K562 (cell line): ENCODE measurements around the gene AURKB. TPM values are rescaled to one million over a fixed set of nuclear protein-coding genes. Genes with fewer than 3 reads are reported as not detected.

ENCODE experiments used
- CREB1 ChIP-seq, 2 experiments: sonication (generic) in 1 of 2; formaldehyde crosslinking in 1 of 2; IDR thresholded peaks; 2 replicates each; pipeline versions ENCODE4 v1.6.1 to v1.8.0; 2012 to 2022; ENCODE audit warnings: inconsistent platforms in 1 of 2, mild to moderate bottlenecking in 1 of 2, missing genetic modification reagents in 1 of 2, moderate library complexity in 1 of 2
- FOXA1 ChIP-seq: fragments of 450-650 bp; IDR thresholded peaks from 2 replicates; pipeline ENCODE4 v1.6.1; 2016; ENCODE audit warnings: mild to moderate bottlenecking, borderline replicate concordance
- FOXJ3 ChIP-seq: sonication (generic); formaldehyde crosslinking; IDR thresholded peaks from 2 replicates; pipeline ENCODE4 v1.4.0; 2020; ENCODE audit warnings: mild to moderate bottlenecking, missing genetic modification reagents
- HDAC2 ChIP-seq: fragments of 450-650 bp; IDR thresholded peaks from 2 replicates; pipeline ENCODE4 v1.6.1; 2016; ENCODE audit warnings: mild to moderate bottlenecking
- HNRNPLL ChIP-seq: fragments of 200-400 bp; formaldehyde crosslinking; IDR thresholded peaks from 2 replicates; pipeline ENCODE4 v1.6.1; 2017; ENCODE audit warnings: low read length, low read depth, mild to moderate bottlenecking; ENCODE audit not compliant: poor library complexity, severe bottlenecking
- MCM2 ChIP-seq: fragments of 450-650 bp; IDR thresholded peaks from 2 replicates; pipeline ENCODE4 v1.6.1; 2017; ENCODE audit warnings: low read depth, mild to moderate bottlenecking
- MCM7 ChIP-seq, 2 experiments: fragments of 450-650 bp; IDR thresholded peaks; 2 replicates each; pipeline ENCODE4 v1.6.1; 2016 to 2018
- MYBL2 ChIP-seq, 2 experiments: fragments of 450-650 bp in 1 of 2; sonication (generic) in 1 of 2; formaldehyde crosslinking in 1 of 2; IDR thresholded peaks; 2 replicates each; pipeline versions ENCODE4 v1.6.1 to v1.8.1; 2017 to 2022; ENCODE audit warnings: borderline replicate concordance in 1 of 2, inconsistent platforms in 1 of 2, low read depth in 1 of 2, mild to moderate bottlenecking in 1 of 2, missing genetic modification reagents in 1 of 2, moderate library complexity in 1 of 2
- NFRKB ChIP-seq: fragments of 450-650 bp; IDR thresholded peaks from 2 replicates; pipeline ENCODE4 v1.6.1; 2016; ENCODE audit warnings: low read depth
- OTX1 ChIP-seq: fragments of 450-650 bp; formaldehyde crosslinking; IDR thresholded peaks from 2 replicates; pipeline ENCODE4 v1.4.0; 2022; ENCODE audit warnings: mild to moderate bottlenecking
- POLR2G ChIP-seq: fragments of 200-400 bp; formaldehyde crosslinking; IDR thresholded peaks from 2 replicates; pipeline ENCODE4 v1.6.1; 2017; ENCODE audit warnings: low read depth, mild to moderate bottlenecking, antibody characterized with exemption, low read length, moderate library complexity
- SMARCA5 ChIP-seq: fragments of 450-650 bp; IDR thresholded peaks from 2 replicates; pipeline ENCODE4 v1.6.1; 2016
- SP2 ChIP-seq: IDR thresholded peaks from 2 replicates; pipeline ENCODE4 v1.6.1; 2011; ENCODE audit warnings: mild to moderate bottlenecking, low read depth, low read length, moderate library complexity; ENCODE audit not compliant: poor library complexity, severe bottlenecking; ENCODE audit errors: extremely low read depth
- SUPT5H ChIP-seq: fragments of 450-650 bp; IDR thresholded peaks from 2 replicates; pipeline ENCODE4 v1.6.1; 2016
- TAL1 ChIP-seq: fragments of 450-650 bp; IDR thresholded peaks from 2 replicates; pipeline ENCODE4 v1.6.1; 2016; ENCODE audit warnings: mild to moderate bottlenecking
- ZFX ChIP-seq: sonication (generic); formaldehyde crosslinking; IDR thresholded peaks from 2 replicates; pipeline ENCODE4 v1.8.0; 2022; ENCODE audit warnings: mild to moderate bottlenecking, missing genetic modification reagents, moderate library complexity
- ZNF431 ChIP-seq: sonication (generic); formaldehyde crosslinking; IDR thresholded peaks from 2 replicates; pipeline ENCODE4 v1.8.0; 2022; ENCODE audit warnings: mild to moderate bottlenecking, missing genetic modification reagents
- ZNF589 ChIP-seq: fragments of 200-800 bp; sonication (Bioruptor generic); IDR thresholded peaks from 2 replicates; pipeline ENCODE4 v1.6.1; 2016; ENCODE audit warnings: low read depth, missing genetic modification characterization, missing compliant biosample characterization
- polyA plus RNA-seq, 8 experiments: library from polyadenylated mRNA; depleted of rRNA in 4 of 8; stranded (reverse) in 5 of 8; unstranded in 3 of 8; fragments of >200 nt; fragmentation: Nextera tagmentation in 2 of 8; fragmentation: Illumina TruSeq in 1 of 8; extraction: Ambion mirVana in 2 of 8; extraction: Trizol in 1 of 8; gene quantifications; 2 replicates each; pipeline versions ENCODE4 v1.2.1 to v1.2.3, GENCODE V29; 2011 to 2014; ENCODE audit warnings: inconsistent platforms in 1 of 8, missing spikeins in 1 of 8
- total RNA-seq, 7 experiments: library from RNA; depleted of rRNA in 6 of 7; stranded (reverse); fragments of >200 nt in 6 of 7; fragmentation: Illumina TruSeq in 2 of 7; extraction: Trizol in 2 of 7; gene quantifications; 2 replicates each; pipeline versions ENCODE4 v1.2.1 to v1.2.3, GENCODE V29; 2011 to 2021; ENCODE audit warnings: low replicate concordance in 1 of 7
- TF ChIP-seq, protein P1 (sequence below): fragments of 450-650 bp; IDR thresholded peaks from 2 replicates; pipeline ENCODE4 v1.7.1; 2018; ENCODE audit warnings: mild to moderate bottlenecking, low read depth; ENCODE audit not compliant: partially characterized antibody
- TF ChIP-seq, protein P2 (sequence below): sonication (generic); formaldehyde crosslinking; IDR thresholded peaks from 2 replicates; pipeline ENCODE4 v1.8.0; 2023; ENCODE audit warnings: mild to moderate bottlenecking, missing genetic modification reagents
- TF ChIP-seq, protein P3 (sequence below): fragments of 250-450 bp; sonication (Bioruptor Pico); IDR thresholded peaks from 2 replicates; pipeline ENCODE4 v1.5.0; 2021

The AURKB gene
- total and polyA plus RNA-seq, 9 of the 15 experiments (the other 6 are each of a cell fraction or from before 2014, with no cell fraction given): 27.2 to 114 (median 74.8) TPM

GRCh38 chr17:8223356-8224126 lies 13.2 kb upstream of the AURKB start (continued):
- TF ChIP-seq ZNF431 (no peak), OTX1 (no peak), MCM7 (IDR thresholded peaks at IDR 0.05) (no peak), ZFX (CRISPR knock-in tag) (peak; percentile 63), CREB1 (IDR thresholded peaks at IDR 0.05) (no peak), CREB1 (CRISPR knock-in tag; IDR thresholded peaks at IDR 0.05) (no peak), ZNF589 (CRISPR knock-in tag) (peak; percentile 50; the same call in 1 of the 2 replicates), FOXA1 (no peak), SUPT5H (no peak), POLR2G (peak; percentile 8; the same call in 1 of the 2 replicates), HDAC2 (no peak), MYBL2 (IDR thresholded peaks at IDR 0.05; ENCODE audit: low read depth) (no peak), MYBL2 (CRISPR knock-in tag; IDR thresholded peaks at IDR 0.05; ENCODE audit: borderline replicate concordance) (no peak), SP2 (no peak), SMARCA5 (no peak), TAL1 (no peak), MCM2 (no peak), HNRNPLL (no peak), NFRKB (peak; percentile 58; the same call in 1 of the 2 replicates), FOXJ3 (CRISPR knock-in tag) (no peak)
- TF ChIP-seq, protein P1, sequence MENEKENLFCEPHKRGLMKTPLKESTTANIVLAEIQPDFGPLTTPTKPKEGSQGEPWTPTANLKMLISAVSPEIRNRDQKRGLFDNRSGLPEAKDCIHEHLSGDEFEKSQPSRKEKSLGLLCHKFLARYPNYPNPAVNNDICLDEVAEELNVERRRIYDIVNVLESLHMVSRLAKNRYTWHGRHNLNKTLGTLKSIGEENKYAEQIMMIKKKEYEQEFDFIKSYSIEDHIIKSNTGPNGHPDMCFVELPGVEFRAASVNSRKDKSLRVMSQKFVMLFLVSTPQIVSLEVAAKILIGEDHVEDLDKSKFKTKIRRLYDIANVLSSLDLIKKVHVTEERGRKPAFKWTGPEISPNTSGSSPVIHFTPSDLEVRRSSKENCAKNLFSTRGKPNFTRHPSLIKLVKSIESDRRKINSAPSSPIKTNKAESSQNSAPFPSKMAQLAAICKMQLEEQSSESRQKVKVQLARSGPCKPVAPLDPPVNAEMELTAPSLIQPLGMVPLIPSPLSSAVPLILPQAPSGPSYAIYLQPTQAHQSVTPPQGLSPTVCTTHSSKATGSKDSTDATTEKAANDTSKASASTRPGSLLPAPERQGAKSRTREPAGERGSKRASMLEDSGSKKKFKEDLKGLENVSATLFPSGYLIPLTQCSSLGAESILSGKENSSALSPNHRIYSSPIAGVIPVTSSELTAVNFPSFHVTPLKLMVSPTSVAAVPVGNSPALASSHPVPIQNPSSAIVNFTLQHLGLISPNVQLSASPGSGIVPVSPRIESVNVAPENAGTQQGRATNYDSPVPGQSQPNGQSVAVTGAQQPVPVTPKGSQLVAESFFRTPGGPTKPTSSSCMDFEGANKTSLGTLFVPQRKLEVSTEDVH: no peak
- TF ChIP-seq, protein P2, sequence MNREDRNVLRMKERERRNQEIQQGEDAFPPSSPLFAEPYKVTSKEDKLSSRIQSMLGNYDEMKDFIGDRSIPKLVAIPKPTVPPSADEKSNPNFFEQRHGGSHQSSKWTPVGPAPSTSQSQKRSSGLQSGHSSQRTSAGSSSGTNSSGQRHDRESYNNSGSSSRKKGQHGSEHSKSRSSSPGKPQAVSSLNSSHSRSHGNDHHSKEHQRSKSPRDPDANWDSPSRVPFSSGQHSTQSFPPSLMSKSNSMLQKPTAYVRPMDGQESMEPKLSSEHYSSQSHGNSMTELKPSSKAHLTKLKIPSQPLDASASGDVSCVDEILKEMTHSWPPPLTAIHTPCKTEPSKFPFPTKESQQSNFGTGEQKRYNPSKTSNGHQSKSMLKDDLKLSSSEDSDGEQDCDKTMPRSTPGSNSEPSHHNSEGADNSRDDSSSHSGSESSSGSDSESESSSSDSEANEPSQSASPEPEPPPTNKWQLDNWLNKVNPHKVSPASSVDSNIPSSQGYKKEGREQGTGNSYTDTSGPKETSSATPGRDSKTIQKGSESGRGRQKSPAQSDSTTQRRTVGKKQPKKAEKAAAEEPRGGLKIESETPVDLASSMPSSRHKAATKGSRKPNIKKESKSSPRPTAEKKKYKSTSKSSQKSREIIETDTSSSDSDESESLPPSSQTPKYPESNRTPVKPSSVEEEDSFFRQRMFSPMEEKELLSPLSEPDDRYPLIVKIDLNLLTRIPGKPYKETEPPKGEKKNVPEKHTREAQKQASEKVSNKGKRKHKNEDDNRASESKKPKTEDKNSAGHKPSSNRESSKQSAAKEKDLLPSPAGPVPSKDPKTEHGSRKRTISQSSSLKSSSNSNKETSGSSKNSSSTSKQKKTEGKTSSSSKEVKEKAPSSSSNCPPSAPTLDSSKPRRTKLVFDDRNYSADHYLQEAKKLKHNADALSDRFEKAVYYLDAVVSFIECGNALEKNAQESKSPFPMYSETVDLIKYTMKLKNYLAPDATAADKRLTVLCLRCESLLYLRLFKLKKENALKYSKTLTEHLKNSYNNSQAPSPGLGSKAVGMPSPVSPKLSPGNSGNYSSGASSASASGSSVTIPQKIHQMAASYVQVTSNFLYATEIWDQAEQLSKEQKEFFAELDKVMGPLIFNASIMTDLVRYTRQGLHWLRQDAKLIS (CRISPR knock-in tag): no peak
- TF ChIP-seq, protein P3, sequence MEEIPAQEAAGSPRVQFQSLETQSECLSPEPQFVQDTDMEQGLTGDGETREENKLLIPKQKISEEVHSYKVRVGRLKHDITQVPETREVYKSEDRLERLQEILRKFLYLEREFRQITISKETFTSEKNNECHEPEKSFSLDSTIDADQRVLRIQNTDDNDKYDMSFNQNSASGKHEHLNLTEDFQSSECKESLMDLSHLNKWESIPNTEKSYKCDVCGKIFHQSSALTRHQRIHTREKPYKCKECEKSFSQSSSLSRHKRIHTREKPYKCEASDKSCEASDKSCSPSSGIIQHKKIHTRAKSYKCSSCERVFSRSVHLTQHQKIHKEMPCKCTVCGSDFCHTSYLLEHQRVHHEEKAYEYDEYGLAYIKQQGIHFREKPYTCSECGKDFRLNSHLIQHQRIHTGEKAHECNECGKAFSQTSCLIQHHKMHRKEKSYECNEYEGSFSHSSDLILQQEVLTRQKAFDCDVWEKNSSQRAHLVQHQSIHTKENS (CRISPR knock-in tag): no peak
